Caco-2 (cell line): ENCODE data around the gene GPC6. TPM values are rescaled to one million over a fixed set of nuclear protein-coding genes. Genes with fewer than 3 reads are reported as not detected.

Source experiments
- BruUV-seq: library from RNA; stranded (reverse); fragments of 400-500 nt; replicated peaks from 2 replicates; lab custom pipeline; 2021; lab: Mats Ljungman, UMichigan
- CTCF ChIA-PET: fragments of 300-600 bp; sonication (Branson Sonifier 250); formaldehyde crosslinking; loops from one replicate; lab custom pipeline; 2022; ENCODE audit warnings: antibody characterized with exemption; lab: Charles Lee
- POLR2A ChIA-PET: fragments of 300-600 bp; sonication (Branson Sonifier 250); formaldehyde crosslinking; loops from one replicate; lab custom pipeline; 2022; ENCODE audit warnings: antibody characterized with exemption; lab: Charles Lee
- DNase-seq, 2 experiments: peaks; one replicate each; pipeline versions ENCODE4 v3.0.0 to v3.0.0-alpha.2; 2020 to 2022
- H3K27me3 ChIP-seq: replicated peaks from 2 replicates; pipeline ENCODE4 v1.6.0; 2011; ENCODE audit warnings: low read length; ENCODE audit not compliant: control insufficient read depth, insufficient read depth
- H3K36me3 ChIP-seq: 2 replicates; pipeline ENCODE4 v1.5.1; 2011; ENCODE audit warnings: low read length; ENCODE audit not compliant: control insufficient read depth, insufficient read depth
- H3K4me1 ChIP-seq: fragments of 250-450 bp; sonication (Bioruptor Pico); 2 replicates; pipeline ENCODE4 v1.5.1; 2020; ENCODE audit warnings: mild to moderate bottlenecking
- H3K4me3 ChIP-seq: 2 replicates; pipeline ENCODE4 v1.5.1; 2011; ENCODE audit warnings: low read depth, mild to moderate bottlenecking, control low read depth, low read length
- H3K9me3 ChIP-seq: fragments of 250-450 bp; sonication (Bioruptor Pico); 2 replicates; pipeline ENCODE4 v1.5.1; 2020; ENCODE audit warnings: mild to moderate bottlenecking, moderate library complexity
- H3K27ac Mint-ChIP-seq: one replicate; pipeline ENCODE4 v1.8.0; 2022; ENCODE audit warnings: mixed read lengths; ENCODE audit not compliant: unreplicated experiment
- H3K27me3 Mint-ChIP-seq: one replicate; pipeline ENCODE4 v1.8.0; 2022; ENCODE audit warnings: mixed read lengths; ENCODE audit not compliant: insufficient read depth, unreplicated experiment
- H3K36me3 Mint-ChIP-seq: one replicate; pipeline ENCODE4 v1.8.0; 2022; ENCODE audit warnings: mild to moderate bottlenecking, mixed read lengths; ENCODE audit not compliant: insufficient read depth, unreplicated experiment
- H3K4me1 Mint-ChIP-seq: one replicate; pipeline ENCODE4 v1.8.0; 2022; ENCODE audit warnings: low read depth, mixed read lengths; ENCODE audit not compliant: unreplicated experiment
- H3K4me3 Mint-ChIP-seq: one replicate; pipeline ENCODE4 v1.8.0; 2022; ENCODE audit warnings: mild to moderate bottlenecking, moderate library complexity, mixed read lengths; ENCODE audit not compliant: unreplicated experiment
- H3K9me3 Mint-ChIP-seq: one replicate; pipeline ENCODE4 v1.8.0; 2022; ENCODE audit warnings: mixed read lengths; ENCODE audit not compliant: unreplicated experiment
- CTCF ChIP-seq, 2 experiments: fragments of 200-600 bp in 1 of 2; IDR thresholded peaks; 1 replicate in 1 of 2; 2 replicates in 1 of 2; pipeline versions ENCODE4 v1.5.1 to v1.8.0; 2011 to 2022; ENCODE audit warnings: antibody characterized with exemption in 1 of 2, control low read depth in 1 of 2, inconsistent platforms in 1 of 2, low read depth in 1 of 2, low read length in 1 of 2, mild to moderate bottlenecking in 1 of 2, moderate library complexity in 1 of 2; ENCODE audit not compliant: insufficient read depth in 1 of 2, severe bottlenecking in 1 of 2, unreplicated experiment in 1 of 2
- intact Hi-C: fragments of 100-400 bp; cut with micrococcal nuclease; formaldehyde crosslinking; loops from one replicate; pipeline ENCODE4 v1.10.0; 2022; ENCODE audit not compliant: unreplicated experiment
- total RNA-seq: library from RNA; stranded (reverse); gene quantifications from 2 replicates; pipeline ENCODE4 v1.2.3, GENCODE V29; 2022

Gene GPC6
- total RNA-seq, 1 experiment from 2014 or later: 0.16 TPM

DNA sequence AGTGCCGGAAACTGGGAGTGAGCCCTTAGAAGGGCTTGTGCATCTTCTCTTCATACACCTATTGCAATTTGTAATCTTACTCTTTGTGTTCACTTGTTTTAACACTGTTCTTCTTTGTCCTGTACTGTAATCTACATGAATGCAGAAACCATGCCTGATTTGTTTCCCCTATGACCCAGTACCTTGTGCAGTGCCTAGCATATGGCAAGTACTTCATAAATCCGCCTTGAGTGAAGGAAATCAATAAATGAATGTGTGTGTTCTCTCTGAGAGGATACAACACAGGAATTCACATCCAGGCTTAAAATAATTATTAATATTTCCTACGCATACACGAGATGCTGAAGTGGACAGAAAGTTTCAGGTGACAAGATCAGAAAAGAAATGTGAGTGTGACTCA, 172.6 kb downstream of the GPC6 start:
- no peak for DNase-seq
- H3K4me3 ChIP-seq: no peak overlapping the region
- intact Hi-C loops: no loop called here
- Mint-ChIP-seq H3K9me3 (no peaks in the 10 kb centered on the region), H3K36me3 (no peaks in the 10 kb centered on the region), H3K4me1 (no peaks in the 10 kb centered on the region), H3K27ac (no peak overlapping the region), H3K27me3 (no peaks in the 10 kb centered on the region), H3K4me3 (no peak overlapping the region)
- ChIA-PET POLR2A (no interaction called here), CTCF (no interaction called here)
- no TSS peak for BruUV-seq
- H3K9me3 ChIP-seq: no peaks in the 10 kb centered on the region
- no peak for TF ChIP-seq CTCF (IDR thresholded peaks at IDR 0.05; ENCODE audit: insufficient read depth in 1 of 2, low read depth in 1 of 2, low read length in 1 of 2, severe bottlenecking in 1 of 2, unreplicated experiment in 1 of 2)
- H3K4me1 ChIP-seq: no peaks in the 10 kb centered on the region
- H3K27me3 ChIP-seq: no peaks in the 10 kb centered on the region
- no peaks in the 10 kb centered on the region for H3K36me3 ChIP-seq

GRCh38 chr13:93406136-93406535, 179.5 kb downstream of the GPC6 start:
- peaks cover 2% of the 10 kb centered on the region for H3K27me3 Mint-ChIP-seq
- intact Hi-C loops: no loop called here
- no peaks in the 10 kb centered on the region for H3K36me3 Mint-ChIP-seq
- H3K4me3 Mint-ChIP-seq: no peak overlapping the region
- POLR2A ChIA-PET: no interaction called here
- no peaks in the 10 kb centered on the region for H3K27me3 ChIP-seq
- no peak for DNase-seq
- H3K4me1 ChIP-seq: no peaks in the 10 kb centered on the region
- no peak overlapping the region for H3K4me3 ChIP-seq
- no peaks in the 10 kb centered on the region for H3K9me3 ChIP-seq
- no peaks in the 10 kb centered on the region for H3K36me3 ChIP-seq
- no TSS peak for BruUV-seq
- no peaks in the 10 kb centered on the region for H3K9me3 Mint-ChIP-seq
- no peak for TF ChIP-seq CTCF (IDR thresholded peaks at IDR 0.05; ENCODE audit: insufficient read depth in 1 of 2, low read depth in 1 of 2, low read length in 1 of 2, severe bottlenecking in 1 of 2, unreplicated experiment in 1 of 2)
- no peak overlapping the region for H3K27ac Mint-ChIP-seq
- CTCF ChIA-PET: no interaction called here
- H3K4me1 Mint-ChIP-seq: no peaks in the 10 kb centered on the region

- Histone ChIP-seq H3K4me1 (no peaks in the 10 kb centered on the region), H3K27me3 (no peaks in the 10 kb centered on the region), H3K4me3 (no peak overlapping the region), H3K36me3 (no peaks in the 10 kb centered on the region), H3K9me3 (no peaks in the 10 kb centered on the region)
- Mint-ChIP-seq H3K4me1 (no peaks in the 10 kb centered on the region), H3K36me3 (no peaks in the 10 kb centered on the region), H3K9me3 (no peaks in the 10 kb centered on the region), H3K27me3 (peaks cover 2% of the 10 kb centered on the region), H3K27ac (no peak overlapping the region), H3K4me3 (no peak overlapping the region)
- BruUV-seq: no TSS peak
- ChIA-PET CTCF (no interaction called here), POLR2A (no interaction called here)
- TF ChIP-seq CTCF (IDR thresholded peaks at IDR 0.05; ENCODE audit: insufficient read depth in 1 of 2, low read depth in 1 of 2, low read length in 1 of 2, severe bottlenecking in 1 of 2, unreplicated experiment in 1 of 2): no peak
- intact Hi-C loops: no loop called here
- DNase-seq: no peak
These were observed 180.9 kb downstream of the GPC6 start for GRCh38 chr13:93407551-93407950.
